RWPE2 (cell line): ENCODE results near the gene GPR26.

Source experiments
- ATAC-seq: fragments of 200-7000 bp; cut with Tn5 transposase; 3 replicates; pipeline ENCODE4 v1.9.1; 2021; ENCODE audit warnings: low read depth
- DNase-seq: peaks from one replicate; pipeline ENCODE4 v3.0.0-alpha.2; 2020; ENCODE audit warnings: low spot score
- H3K27ac ChIP-seq: fragments of 450-650 bp; 2 replicates; pipeline ENCODE4 v1.5.1; 2017; ENCODE audit warnings: mild to moderate bottlenecking; ENCODE audit not compliant: poor library complexity, severe bottlenecking
- H3K27me3 ChIP-seq: fragments of 250-450 bp; sonication (Bioruptor Pico); 2 replicates; pipeline ENCODE4 v1.5.1; 2021; ENCODE audit warnings: mild to moderate bottlenecking, moderate library complexity; ENCODE audit not compliant: insufficient read depth, poor library complexity, severe bottlenecking
- H3K36me3 ChIP-seq: fragments of 250-450 bp; sonication (Bioruptor Pico); 2 replicates; pipeline ENCODE4 v1.5.1; 2020; ENCODE audit warnings: low read depth, mild to moderate bottlenecking, moderate library complexity
- H3K4me1 ChIP-seq: fragments of 250-450 bp; sonication (Bioruptor Pico); 2 replicates; pipeline ENCODE4 v1.5.1; 2021; ENCODE audit warnings: mild to moderate bottlenecking, moderate library complexity; ENCODE audit not compliant: insufficient read depth, poor library complexity, severe bottlenecking
- H3K4me3 ChIP-seq: fragments of 250-450 bp; sonication (Bioruptor Pico); 2 replicates; pipeline ENCODE4 v1.5.1; 2021; ENCODE audit warnings: mild to moderate bottlenecking, moderate library complexity; ENCODE audit not compliant: severe bottlenecking
- H3K9me3 ChIP-seq: fragments of 250-450 bp; sonication (Bioruptor Pico); 2 replicates; pipeline ENCODE4 v1.5.1; 2021; ENCODE audit warnings: mild to moderate bottlenecking, moderate library complexity; ENCODE audit not compliant: severe bottlenecking
- TF ChIP-seq, protein P1 (sequence below): fragments of 450-650 bp; IDR thresholded peaks from one replicate; pipeline ENCODE4 v1.5.1; 2017; ENCODE audit warnings: mild to moderate bottlenecking, moderate library complexity; ENCODE audit not compliant: poor library complexity, severe bottlenecking

The GPR26 gene

DNA sequence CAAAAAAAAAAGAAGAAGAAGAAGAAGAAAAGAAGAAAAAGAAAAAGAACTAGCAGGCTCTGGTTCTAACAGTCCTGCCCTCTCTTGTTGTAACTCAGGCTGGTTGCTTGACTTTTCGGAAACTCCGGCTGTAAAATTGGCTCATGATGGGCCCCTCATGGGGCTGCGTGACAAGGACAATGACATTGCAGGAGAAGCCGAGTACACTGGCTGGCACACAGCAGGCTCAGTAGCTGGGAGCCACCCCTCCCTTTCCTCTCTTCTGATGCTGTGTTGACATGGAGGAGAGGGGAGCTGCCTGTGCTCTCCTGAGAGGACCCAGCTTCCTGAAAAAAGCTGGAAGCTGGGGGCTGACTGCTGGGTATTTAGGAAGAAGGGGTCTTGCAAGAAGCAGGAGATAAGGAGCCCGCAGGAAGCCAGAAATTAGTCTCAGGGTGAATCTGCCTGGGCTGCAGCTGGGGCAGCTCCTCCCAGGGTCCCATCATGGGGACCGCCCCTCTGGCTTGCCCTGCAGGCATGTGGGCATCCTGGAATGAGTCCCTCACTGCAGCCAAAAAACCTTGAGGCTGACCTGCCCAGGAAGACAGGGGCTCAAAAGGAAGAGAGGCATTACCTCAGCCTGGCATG lies 14.6 kb upstream of the GPR26 start:
- Histone ChIP-seq H3K36me3 (no peaks in the 10 kb centered on the region), H3K4me1 (no peaks in the 10 kb centered on the region), H3K27ac (no peak overlapping the region), H3K9me3 (no peaks in the 10 kb centered on the region), H3K27me3 (peaks cover 21% of the 10 kb centered on the region), H3K4me3 (no peak overlapping the region)
- TF ChIP-seq, protein P1, sequence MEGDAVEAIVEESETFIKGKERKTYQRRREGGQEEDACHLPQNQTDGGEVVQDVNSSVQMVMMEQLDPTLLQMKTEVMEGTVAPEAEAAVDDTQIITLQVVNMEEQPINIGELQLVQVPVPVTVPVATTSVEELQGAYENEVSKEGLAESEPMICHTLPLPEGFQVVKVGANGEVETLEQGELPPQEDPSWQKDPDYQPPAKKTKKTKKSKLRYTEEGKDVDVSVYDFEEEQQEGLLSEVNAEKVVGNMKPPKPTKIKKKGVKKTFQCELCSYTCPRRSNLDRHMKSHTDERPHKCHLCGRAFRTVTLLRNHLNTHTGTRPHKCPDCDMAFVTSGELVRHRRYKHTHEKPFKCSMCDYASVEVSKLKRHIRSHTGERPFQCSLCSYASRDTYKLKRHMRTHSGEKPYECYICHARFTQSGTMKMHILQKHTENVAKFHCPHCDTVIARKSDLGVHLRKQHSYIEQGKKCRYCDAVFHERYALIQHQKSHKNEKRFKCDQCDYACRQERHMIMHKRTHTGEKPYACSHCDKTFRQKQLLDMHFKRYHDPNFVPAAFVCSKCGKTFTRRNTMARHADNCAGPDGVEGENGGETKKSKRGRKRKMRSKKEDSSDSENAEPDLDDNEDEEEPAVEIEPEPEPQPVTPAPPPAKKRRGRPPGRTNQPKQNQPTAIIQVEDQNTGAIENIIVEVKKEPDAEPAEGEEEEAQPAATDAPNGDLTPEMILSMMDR, result no peak
- DNase-seq (peak; percentile 15), ATAC-seq (no peak)

DNA sequence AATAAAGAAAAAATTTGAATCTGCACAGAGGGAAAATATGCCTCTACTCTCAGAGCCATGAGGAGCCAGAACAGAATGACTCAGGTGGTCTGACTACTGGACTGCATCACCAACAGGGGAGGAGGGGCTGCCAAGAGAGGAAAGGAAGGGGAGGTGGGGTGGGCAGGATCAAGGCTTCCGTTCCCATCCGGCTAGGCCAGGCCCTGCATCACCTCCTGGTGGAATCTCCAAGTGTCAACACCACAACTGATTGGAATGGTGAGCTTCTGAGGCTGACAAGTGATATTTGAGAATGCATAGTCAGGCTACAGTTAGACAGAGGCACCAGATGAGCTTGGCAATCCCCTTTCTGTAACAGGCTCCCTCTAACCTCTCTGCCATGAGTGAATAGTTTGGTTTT lies 10.4 kb upstream of the GPR26 start:
- H3K9me3 ChIP-seq, result no peaks in the 10 kb centered on the region
- TF ChIP-seq, protein P1, result no peak
- DNase-seq (peak; percentile 22), ATAC-seq (peak; percentile 29; the same call in 1 of the 3 replicates)
- H3K27me3 ChIP-seq, result no peaks in the 10 kb centered on the region
- no peak overlapping the region for H3K4me3 ChIP-seq
- H3K27ac ChIP-seq, result no peak overlapping the region
- H3K36me3 ChIP-seq, result no peaks in the 10 kb centered on the region
- H3K4me1 ChIP-seq, result no peaks in the 10 kb centered on the region

DNA sequence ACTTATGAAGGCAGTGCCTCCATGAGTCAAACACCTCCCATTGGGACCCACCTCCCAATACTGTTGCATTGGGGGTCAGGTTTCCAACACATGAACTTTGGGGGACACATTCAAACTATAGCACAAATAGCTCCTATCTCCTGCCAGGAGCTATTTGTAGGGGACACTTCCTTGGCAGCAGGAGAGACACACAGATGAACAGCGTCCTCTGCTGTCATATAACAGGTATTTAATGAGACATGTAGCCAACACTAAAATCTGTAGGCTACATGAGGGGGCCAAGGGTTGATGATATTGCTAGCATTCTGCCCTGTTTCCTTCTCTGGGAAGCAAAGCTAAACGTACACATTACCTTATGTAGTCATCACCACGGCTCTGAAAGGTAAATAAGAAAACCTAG lies 2.6 kb upstream of the GPR26 start:
- ATAC-seq (no peak), DNase-seq (no peak)
- no peaks in the 10 kb centered on the region for H3K9me3 ChIP-seq
- H3K36me3 ChIP-seq, result no peaks in the 10 kb centered on the region
- TF ChIP-seq, protein P1, result no peak
- H3K4me3 ChIP-seq, result no peak overlapping the region
- H3K27ac ChIP-seq, result no peak overlapping the region
- no peaks in the 10 kb centered on the region for H3K4me1 ChIP-seq
- H3K27me3 ChIP-seq, result peaks cover 49% of the 10 kb centered on the region

DNA sequence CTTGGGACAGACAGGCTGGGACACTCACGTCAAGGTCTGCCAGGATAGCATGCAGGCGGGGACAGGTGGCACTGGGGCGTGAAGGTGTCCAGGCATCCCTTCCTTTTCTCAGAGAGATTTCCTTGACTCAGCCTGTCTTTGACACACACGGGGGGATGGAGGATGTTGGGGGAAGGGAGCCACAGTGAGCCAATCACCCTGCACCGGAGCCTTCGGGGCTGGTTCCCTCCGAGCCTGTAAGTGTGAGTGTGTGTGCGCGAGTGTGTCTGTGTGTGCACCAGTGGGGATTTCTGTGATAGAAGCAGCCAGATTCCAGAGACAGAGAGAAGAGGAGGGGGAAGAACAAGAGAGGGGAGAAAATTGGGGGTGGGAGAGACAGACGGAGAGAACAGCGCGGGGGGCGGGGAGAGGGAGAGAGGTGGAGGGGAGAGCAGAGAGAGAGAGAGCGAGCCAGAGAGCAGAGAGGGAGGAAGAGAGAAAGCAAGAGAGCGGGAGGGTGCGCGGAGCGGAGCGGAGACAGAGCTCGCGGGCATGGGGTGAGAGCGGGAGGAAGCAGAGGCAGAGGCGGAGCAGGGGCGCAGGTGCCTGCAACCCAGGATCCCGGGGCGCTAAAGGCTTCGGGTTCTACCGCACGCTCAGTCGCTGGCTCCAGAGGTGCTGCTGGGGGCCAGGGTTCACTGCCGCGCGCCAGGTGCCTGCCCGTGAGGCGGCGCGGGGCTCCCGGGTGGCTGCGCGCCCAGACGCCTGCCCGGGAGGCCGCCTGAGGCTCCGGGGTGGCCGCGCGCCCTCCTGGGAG lies 466 bp upstream of the GPR26 start:
- ATAC-seq, result no peak

More for the DNA sequence above, 466 bp upstream of the GPR26 start:
- Histone ChIP-seq H3K4me3 (no peak overlapping the region), H3K9me3 (no peaks in the 10 kb centered on the region), H3K27me3 (peaks cover 69% of the 10 kb centered on the region), H3K27ac (no peak overlapping the region), H3K4me1 (no peaks in the 10 kb centered on the region), H3K36me3 (no peaks in the 10 kb centered on the region)
- TF ChIP-seq, protein P1, result no peak
- no peak for DNase-seq
